Heart left ventricle (tissue), 16 donors: Measurements from ENCODE around the gene NEK9. TPM values are rescaled to one million over a fixed set of nuclear protein-coding genes. Genes with fewer than 3 reads are reported as not detected.

Source experiments
- ATAC-seq, 4 donors: fragments of 200-7000 bp; cut with Tn5 transposase; one replicate each; pipeline ENCODE4 v1.9.1; 2020 to 2022; ENCODE audit warnings: moderate library complexity in 4 of 4, mild to moderate bottlenecking in 3 of 4, moderate number of reproducible peaks in 1 of 4
- DNase-seq, 5 donors: peaks; one replicate each; pipeline ENCODE4 v3.0.0-alpha.2; 2020
- H3K27ac ChIP-seq, 12 donors: fragments of 200-600 bp; sonication (generic) in 4 of 12; one replicate each; pipeline versions ENCODE4 v1.5.0 to v1.8.0; 2016 to 2022; ENCODE audit warnings: mild to moderate bottlenecking in 2 of 12
- H3K27me3 ChIP-seq, 9 donors: fragments of 200-600 bp; sonication (generic) in 2 of 9; one replicate each; pipeline versions ENCODE4 v1.5.1 to v1.8.0; 2016 to 2022; ENCODE audit warnings: mild to moderate bottlenecking in 3 of 9
- H3K36me3 ChIP-seq, 9 donors: fragments of 200-600 bp; sonication (generic) in 2 of 9; one replicate each; pipeline versions ENCODE4 v1.5.0 to v1.8.0; 2018 to 2022; ENCODE audit warnings: mild to moderate bottlenecking in 2 of 9
- H3K4me1 ChIP-seq, 12 donors: fragments of 200-600 bp; sonication (generic) in 4 of 12; one replicate each; pipeline versions ENCODE4 v1.5.0 to v1.8.0; 2016 to 2022; ENCODE audit warnings: mild to moderate bottlenecking in 3 of 12
- H3K4me3 ChIP-seq, 12 donors: fragments of 200-600 bp; sonication (generic) in 4 of 12; one replicate each; pipeline versions ENCODE4 v1.5.0 to v1.8.0; 2017 to 2022; ENCODE audit warnings: mild to moderate bottlenecking in 9 of 12, moderate library complexity in 4 of 12
- H3K9me3 ChIP-seq, 12 donors: fragments of 200-600 bp; sonication (generic) in 4 of 12; one replicate each; pipeline versions ENCODE4 v1.5.0 to v1.8.0; 2016 to 2022; ENCODE audit warnings: mild to moderate bottlenecking in 1 of 12
- POLR2A ChIP-seq, 2 donors: fragments of 450-650 bp; IDR thresholded peaks; one replicate each; pipeline ENCODE4 v1.6.1; 2017; ENCODE audit warnings: antibody characterized with exemption in 2 of 2, mild to moderate bottlenecking in 2 of 2, moderate library complexity in 2 of 2
- WGBS, 4 donors: extraction: QIAGEN DNeasy Blood & Tissue Kit in 2 of 4; methylation state at CpG; one replicate each; pipeline versions ENCODE4 v1.1.5 to v1.1.7; 2013 to 2018; 5-methylcytosine and 5-hydroxymethylcytosine counted together
- intact Hi-C, 10 donors: fragments of 100-400 bp; cut with DNase I; formaldehyde crosslinking; loops; one replicate each; pipeline versions ENCODE4 v1.11.1 to v1.14.2; 2022
- polyA plus RNA-seq, 2 donors: library from polyadenylated mRNA; stranded (reverse); fragments of 200-250 nt; gene quantifications; one replicate each; pipeline ENCODE4 v1.2.3, GENCODE V29; 2013
- total RNA-seq, 9 donors: library from RNA; depleted of rRNA in 2 of 9; stranded (reverse); fragments of >200 nt in 2 of 9; fragmentation: NEBNext Ultra II Directional in 3 of 9; extraction: Animal tissue kit (Norgen Biotek cat#: 25700) in 3 of 9; gene quantifications; one replicate each; pipeline versions ENCODE4 v1.1.0 to v1.2.4, GENCODE V29; 2016 to 2023
- TF ChIP-seq, protein P1 (sequence below), 12 donors: fragments of 200-600 bp; sonication (generic) in 4 of 12; IDR thresholded peaks; one replicate each; pipeline versions ENCODE4 v1.5.0 to v1.8.0; 2018 to 2022; ENCODE audit warnings: antibody characterized with exemption in 12 of 12, mild to moderate bottlenecking in 5 of 12
- donor health status: ischemic (EF 13 %, LVEDD 7.1; RV severe dilation, severe dysfunction).
- donor health status: healthy with polysubstance abuse.
- donor health status: DM: no; HTN: yes; CAD: no.
- donor health status: DM: no; HTN: no; CAD: no.
- donor health status: ischemic (EF 25% LVEDD 6.9; RV normal size, moderate dysfunction).
- donor health status: ischemic (EF 25% LVEDD 5.7; RV mildly dilated, moderate dysfunction).
- donor health status: healthy.
- donor health status: DM: yes; HTN: yes; CAD: no.
- donor health status: ischemic (EF 35%, LVEDD 5.7; RV mildly dilated, moderate dysfunction).
- donor health status: nonischemic (EF 11% LVEDD 7.7; RV severe dilation, severe dysfunction).
- donor health status: DM: yes; HTN: yes; CAD: no.
- donor health status: PGD.
- donor health status: ischemic (EF 29% LVEDD 5.4; RV normal size, mild dysfunction).
- donor health status: nonischemic (EF 23%, LVEDD 6.1; RV moderate dilation, normal function).

NEK9 gene
- total and polyA plus RNA-seq, 11 donors = 40.1 to 114 (median 94.3) TPM

- WGBS, 4 donors = 1% methylated on average over 37 to 59 of the region's 59 CpGs
- intact Hi-C loops = loop anchor here in 3 of 10 donors (2.0 to 5.0 kb wide), 3 partner anchors 18 to 39 kb away; partner anchors contain the start of gene ZC2HC1C (in 1 of the 3)
- peak; percentile 71 to 95 (median 92) for ATAC-seq
- Histone ChIP-seq H3K9me3 (no peaks in the 10 kb centered on the region), H3K4me1 (peaks cover 0 to 39% (median 15%) of the 10 kb centered on the region in 12 donors), H3K27ac (peak within 1 kb of the TSS; percentile 67 to 93 (median 90)), H3K36me3 (peaks cover 0 to 4% (median 0%) of the 10 kb centered on the region in 9 donors), H3K27me3 (no peaks in the 10 kb centered on the region), H3K4me3 (peak within 1 kb of the TSS; percentile 48 to 80 (median 62))
- peak in 1 of 2 donors; percentile 67 for TF ChIP-seq POLR2A (IDR thresholded peaks at IDR 0.05)
- TF ChIP-seq, protein P1, sequence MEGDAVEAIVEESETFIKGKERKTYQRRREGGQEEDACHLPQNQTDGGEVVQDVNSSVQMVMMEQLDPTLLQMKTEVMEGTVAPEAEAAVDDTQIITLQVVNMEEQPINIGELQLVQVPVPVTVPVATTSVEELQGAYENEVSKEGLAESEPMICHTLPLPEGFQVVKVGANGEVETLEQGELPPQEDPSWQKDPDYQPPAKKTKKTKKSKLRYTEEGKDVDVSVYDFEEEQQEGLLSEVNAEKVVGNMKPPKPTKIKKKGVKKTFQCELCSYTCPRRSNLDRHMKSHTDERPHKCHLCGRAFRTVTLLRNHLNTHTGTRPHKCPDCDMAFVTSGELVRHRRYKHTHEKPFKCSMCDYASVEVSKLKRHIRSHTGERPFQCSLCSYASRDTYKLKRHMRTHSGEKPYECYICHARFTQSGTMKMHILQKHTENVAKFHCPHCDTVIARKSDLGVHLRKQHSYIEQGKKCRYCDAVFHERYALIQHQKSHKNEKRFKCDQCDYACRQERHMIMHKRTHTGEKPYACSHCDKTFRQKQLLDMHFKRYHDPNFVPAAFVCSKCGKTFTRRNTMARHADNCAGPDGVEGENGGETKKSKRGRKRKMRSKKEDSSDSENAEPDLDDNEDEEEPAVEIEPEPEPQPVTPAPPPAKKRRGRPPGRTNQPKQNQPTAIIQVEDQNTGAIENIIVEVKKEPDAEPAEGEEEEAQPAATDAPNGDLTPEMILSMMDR (IDR thresholded peaks at IDR 0.05) = peak in 2 of 12 donors; percentile 12
- DNase-seq = peak; percentile 84 to 93 (median 89)
Observed at GRCh38 chr14:75050852-75051555, 75.8 kb downstream of the NEK9 start, which contains the start of gene MLH3. Gene MLH3 (minus strand): TSS chr14:75051467. CDS start chr14:75049655, 1,812 bp downstream.

- Histone ChIP-seq H3K4me3 (peak overlapping the region in 1 of 12 donors; percentile 80), H3K27ac (peak overlapping the region in 4 of 12 donors; percentile 26 to 93 (median 62)), H3K4me1 (peaks cover 0 to 50% (median 21%) of the 10 kb centered on the region in 12 donors), H3K27me3 (no peaks in the 10 kb centered on the region), H3K36me3 (peaks cover 0 to 4% (median 0%) of the 10 kb centered on the region in 9 donors), H3K9me3 (no peaks in the 10 kb centered on the region)
- intact Hi-C loops = loop anchor here in 3 of 10 donors (2.0 to 5.0 kb wide), 3 partner anchors 19 to 38 kb away; partner anchors contain the start of gene ZC2HC1C (in 1 of the 3)
- 87 to 91% (median 89%) methylated on average over 3 of the region's 3 CpGs for WGBS, 4 donors
- ATAC-seq = no peak
- no peak for DNase-seq
- no peak for TF ChIP-seq POLR2A (IDR thresholded peaks at IDR 0.05)
- TF ChIP-seq, protein P1 (IDR thresholded peaks at IDR 0.05) = no peak
Observed at GRCh38 chr14:75049731-75050201, 77.1 kb downstream of the NEK9 start.

DNA sequence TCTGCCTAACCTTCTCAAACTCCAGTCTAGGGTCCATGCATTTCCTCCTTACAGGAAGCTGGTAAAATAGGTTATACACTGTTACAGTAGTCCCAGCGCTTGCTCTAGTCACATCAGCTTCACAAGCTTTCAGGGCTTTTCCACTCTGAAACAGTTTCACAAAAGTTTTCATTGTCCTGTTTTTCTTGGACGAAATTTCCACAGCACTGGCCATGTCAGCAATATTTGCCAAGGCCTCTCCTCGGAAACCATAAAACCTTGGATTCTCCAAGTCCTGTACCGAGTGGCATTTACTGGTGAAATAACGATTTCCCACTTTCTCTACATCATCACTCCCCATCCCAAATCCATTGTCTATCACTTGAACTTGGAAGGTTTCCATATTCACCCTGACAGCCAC lies 77.7 kb downstream of the NEK9 start:
- intact Hi-C loops = no loop called here
- H3K4me1 ChIP-seq = peaks cover 0 to 56% (median 24%) of the 10 kb centered on the region in 12 donors
- no peaks in the 10 kb centered on the region for H3K27me3 ChIP-seq
- DNase-seq (no peak), ATAC-seq (no peak)
- peaks cover 0 to 4% (median 0%) of the 10 kb centered on the region in 9 donors for H3K36me3 ChIP-seq
- TF ChIP-seq, protein P1 (IDR thresholded peaks at IDR 0.05) = no peak
- peak overlapping the region in 3 of 12 donors; percentile 26 to 54 (median 34) for H3K27ac ChIP-seq
- WGBS, 4 donors = 68 to 87% (median 76%) methylated on average over 5 of the region's 5 CpGs
- H3K9me3 ChIP-seq = no peaks in the 10 kb centered on the region
- H3K4me3 ChIP-seq = peak overlapping the region in 1 of 12 donors; percentile 4

GRCh38 chr14:75048101-75048500 lies 78.7 kb downstream of the NEK9 start:
- Histone ChIP-seq H3K9me3 (no peaks in the 10 kb centered on the region), H3K4me3 (no peak overlapping the region), H3K27me3 (no peaks in the 10 kb centered on the region), H3K4me1 (peaks cover 0 to 57% (median 25%) of the 10 kb centered on the region in 12 donors), H3K27ac (no peak overlapping the region), H3K36me3 (peaks cover 0 to 6% (median 0%) of the 10 kb centered on the region in 9 donors)
- intact Hi-C loops = no loop called here
- ATAC-seq = no peak
- no peak for DNase-seq
- TF ChIP-seq, protein P1 (IDR thresholded peaks at IDR 0.05) = no peak
- no peak for TF ChIP-seq POLR2A (IDR thresholded peaks at IDR 0.05)
- WGBS, 4 donors = 85 to 93% (median 89%) methylated on average over 2 of the region's 2 CpGs
